Prostate gland (tissue), 2 donors: ENCODE results near the gene RALGPS2. TPM values are rescaled to one million over a fixed set of nuclear protein-coding genes. Genes with fewer than 3 reads are reported as not detected.

ENCODE experiments used
- DNase-seq: peaks from one replicate; pipeline ENCODE4 v3.0.0-alpha.2; 2019; ENCODE audit warnings: low spot score
- H3K27ac ChIP-seq, 2 donors: fragments of 200-600 bp; sonication (generic); 2 replicates each; pipeline ENCODE4 v1.5.1; 2017 to 2019
- H3K27me3 ChIP-seq: fragments of 200-600 bp; sonication (generic); replicated peaks from 2 replicates; pipeline ENCODE4 v1.5.1; 2019; ENCODE audit not compliant: insufficient read depth
- H3K36me3 ChIP-seq, 2 donors: fragments of 200-600 bp; sonication (generic); 1 replicate in 1 of 2; 2 replicates in 1 of 2; pipeline versions ENCODE4 v1.5.1 to v1.8.1; 2017 to 2019
- H3K4me1 ChIP-seq: fragments of 200-600 bp; sonication (generic); replicated peaks from 2 replicates; pipeline ENCODE4 v1.5.1; 2019
- H3K4me3 ChIP-seq, 2 donors: fragments of 200-600 bp; sonication (generic); 2 replicates each; pipeline ENCODE4 v1.5.1; 2017 to 2019
- H3K9me3 ChIP-seq: fragments of 200-600 bp; sonication (generic); 2 replicates; pipeline ENCODE4 v1.5.1; 2017
- CTCF ChIP-seq, 4 experiments: fragments of 200-600 bp in 2 of 4; fragments of 450-650 bp in 2 of 4; sonication (generic) in 2 of 4; IDR thresholded peaks; 1 replicate in 3 of 4; 2 replicates in 1 of 4; pipeline ENCODE4 v1.5.1; 2016 to 2019; ENCODE audit warnings: antibody characterized with exemption in 4 of 4, mild to moderate bottlenecking in 2 of 4, moderate library complexity in 2 of 4
- POLR2A ChIP-seq: fragments of 450-650 bp; IDR thresholded peaks from one replicate; pipeline ENCODE4 v1.6.1; 2016; ENCODE audit warnings: antibody characterized with exemption, mild to moderate bottlenecking
- POLR2AphosphoS5 ChIP-seq: sonication (generic); formaldehyde crosslinking; IDR thresholded peaks from one replicate; pipeline ENCODE4 v1.6.1; 2017; ENCODE audit warnings: antibody characterized with exemption
- WGBS: methylation state at CpG from one replicate; pipeline ENCODE4 v1.1.5; 2018; 5-methylcytosine and 5-hydroxymethylcytosine counted together
- intact Hi-C: fragments of 100-400 bp; cut with DNase I; formaldehyde crosslinking; loops from one replicate; pipeline ENCODE4 v1.14.2; 2022
- total RNA-seq, 2 donors: library from RNA; depleted of rRNA; stranded (reverse); fragments of >200 nt; gene quantifications; one replicate each; pipeline ENCODE4 v1.1.0, GENCODE V29; 2016

Gene RALGPS2
- total RNA-seq, 2 donors from 2014 or later = 25.6 to 26.2 TPM

- H3K4me3 ChIP-seq = no peak overlapping the region
- no peaks in the 10 kb centered on the region for H3K4me1 ChIP-seq
- no peaks in the 10 kb centered on the region for H3K9me3 ChIP-seq
- no peaks in the 10 kb centered on the region for H3K27me3 ChIP-seq
- no peak overlapping the region for H3K27ac ChIP-seq
- H3K36me3 ChIP-seq = no peaks in the 10 kb centered on the region
- TF ChIP-seq POLR2AphosphoS5 (no peak), POLR2A (no peak), CTCF (IDR thresholded peaks at IDR 0.05) (no peak)
- WGBS = 90% methylated on average over 2 of the region's 2 CpGs
- no peak for DNase-seq
- intact Hi-C loops = no loop called here
Measured at GRCh38 chr1:178921499-178921898, 196.5 kb downstream of the RALGPS2 start.

GRCh38 chr1:178923512-178923911 lies 198.5 kb downstream of the RALGPS2 start:
- Histone ChIP-seq H3K4me3 (no peak overlapping the region), H3K9me3 (no peaks in the 10 kb centered on the region), H3K27me3 (no peaks in the 10 kb centered on the region), H3K4me1 (no peaks in the 10 kb centered on the region), H3K36me3 (no peaks in the 10 kb centered on the region), H3K27ac (no peak overlapping the region)
- 94% methylated on average over 2 of the region's 2 CpGs for WGBS
- DNase-seq = no peak
- intact Hi-C loops = no loop called here
- TF ChIP-seq POLR2A (no peak), POLR2AphosphoS5 (no peak), CTCF (IDR thresholded peaks at IDR 0.05) (no peak)

GRCh38 chr1:178926046-178926445 lies 201.0 kb downstream of the RALGPS2 start:
- Histone ChIP-seq H3K9me3 (no peaks in the 10 kb centered on the region), H3K4me1 (no peaks in the 10 kb centered on the region), H3K27me3 (no peaks in the 10 kb centered on the region), H3K4me3 (no peak overlapping the region), H3K36me3 (no peaks in the 10 kb centered on the region), H3K27ac (no peak overlapping the region)
- TF ChIP-seq POLR2AphosphoS5 (no peak), CTCF (IDR thresholded peaks at IDR 0.05) (no peak), POLR2A (no peak)
- intact Hi-C loops = no loop called here
- 97% methylated on average over 1 of the region's 1 CpG for WGBS
- no peak for DNase-seq

GRCh38 chr1:178927003-178927402 lies 202.0 kb downstream of the RALGPS2 start:
- H3K27ac ChIP-seq = no peak overlapping the region
- 94% methylated on average over 4 of the region's 4 CpGs for WGBS

More at GRCh38 chr1:178927003-178927402, 202.0 kb downstream of the RALGPS2 start:
- Histone ChIP-seq H3K4me1 (no peaks in the 10 kb centered on the region), H3K9me3 (no peaks in the 10 kb centered on the region), H3K4me3 (no peak overlapping the region), H3K36me3 (no peaks in the 10 kb centered on the region), H3K27me3 (no peaks in the 10 kb centered on the region)
- DNase-seq = no peak
- no peak for TF ChIP-seq POLR2A
- no peak for TF ChIP-seq POLR2AphosphoS5
- TF ChIP-seq CTCF (IDR thresholded peaks at IDR 0.05) = no peak
- intact Hi-C loops = no loop called here
